HG03108 (cell line): ENCODE results near the gene ILKAP.

Experiments used
- ATAC-seq: cut with Tn5 transposase; IDR thresholded peaks from one replicate; pipeline ENCODE4 v1.9.1; 2021; ENCODE audit warnings: moderate library complexity; ENCODE audit not compliant: unreplicated experiment

Gene ILKAP

DNA sequence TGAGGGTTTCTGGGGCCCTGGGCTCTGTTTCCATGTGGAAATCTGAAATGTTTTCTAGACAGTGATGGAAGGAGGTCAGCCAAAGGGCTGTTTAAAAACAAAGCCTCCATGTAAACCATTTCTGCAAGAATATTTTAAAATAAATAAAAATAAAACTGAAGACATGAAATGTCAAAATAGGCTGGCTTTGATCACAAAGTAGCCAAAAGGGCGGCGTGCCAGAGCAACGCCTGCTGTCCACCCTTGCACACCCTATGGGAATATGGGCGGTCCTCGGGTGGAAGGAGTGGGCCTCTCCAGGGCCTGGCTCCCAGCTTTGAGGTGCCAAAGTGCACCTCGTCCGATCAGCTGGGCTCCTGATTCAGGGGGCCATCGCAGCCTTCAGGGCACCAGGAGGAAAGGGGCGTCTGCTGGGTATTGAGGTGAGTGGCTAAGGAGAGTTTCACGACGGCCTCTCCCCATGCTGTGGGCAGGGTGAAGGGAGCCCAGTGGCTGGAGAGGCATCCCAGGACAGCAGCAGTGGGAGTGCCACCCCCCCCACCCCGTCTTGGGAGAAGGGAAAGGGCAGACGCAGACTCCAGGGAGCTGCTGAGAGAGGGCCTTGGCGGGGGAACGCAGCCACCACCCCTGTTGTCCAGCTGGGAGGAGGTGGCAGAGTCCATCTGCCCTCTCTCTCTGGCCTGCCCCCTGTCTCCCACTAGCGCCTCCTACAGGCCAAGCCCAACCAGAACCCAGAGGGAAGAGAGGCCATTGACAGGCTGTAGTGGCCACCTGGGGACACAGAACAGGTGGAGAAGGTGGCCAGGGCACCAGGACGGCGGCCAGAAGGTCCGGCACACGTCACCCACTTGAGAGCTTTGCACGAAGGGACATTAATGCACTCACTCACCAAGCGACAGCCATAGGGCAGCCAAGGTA lies 50.5 kb downstream of the ILKAP start:
- no peak for ATAC-seq

DNA sequence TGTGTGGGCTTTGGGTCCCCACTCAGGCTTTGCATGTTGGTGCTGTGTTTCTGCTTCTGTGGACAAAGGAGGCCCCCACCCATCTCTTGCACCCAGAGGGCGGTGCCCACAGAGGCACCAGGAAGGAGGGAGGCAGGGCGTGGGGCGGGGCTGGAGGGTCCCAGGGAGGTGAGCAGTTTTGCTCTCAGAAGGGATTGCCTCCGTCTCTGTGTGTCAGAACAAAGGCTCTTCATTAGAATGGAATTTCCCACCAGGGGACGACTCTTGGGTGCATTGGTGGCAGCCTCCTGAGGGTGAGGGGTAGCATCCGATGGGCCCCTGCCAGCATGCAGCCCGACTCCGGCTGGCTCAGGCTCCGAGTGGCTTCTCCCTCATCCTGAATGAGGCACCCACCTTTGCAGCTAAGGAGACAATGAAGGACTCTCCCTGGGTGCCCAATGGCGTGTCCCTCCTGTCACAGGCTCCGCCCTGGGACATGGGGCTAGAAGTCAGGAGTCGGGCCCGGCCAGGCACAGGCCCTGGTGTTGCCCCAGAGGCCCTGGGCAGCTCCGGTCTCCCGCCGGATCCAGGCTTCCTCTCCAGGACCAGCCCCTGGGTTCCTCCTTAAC lies 51.8 kb downstream of the ILKAP start:
- no peak for ATAC-seq

DNA sequence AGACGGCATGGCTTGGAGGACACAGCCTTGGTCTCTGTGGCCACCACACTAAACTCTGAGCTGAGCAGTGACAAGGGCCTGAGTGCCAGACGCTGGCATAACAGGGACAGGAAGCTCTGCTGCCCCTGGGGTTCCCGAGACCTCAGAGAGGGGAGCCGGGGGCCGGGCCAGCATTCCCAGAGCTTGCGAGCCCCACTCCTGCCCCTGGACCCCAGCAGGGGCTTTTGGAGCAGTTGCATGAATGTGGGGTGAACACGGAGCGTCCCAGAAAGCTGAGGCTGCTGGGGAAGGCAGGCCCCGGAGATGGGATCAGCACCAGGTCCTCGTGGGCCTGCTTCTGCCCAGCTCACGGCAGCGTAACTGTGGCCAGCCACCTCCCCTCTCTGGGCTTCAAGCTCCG lies 52.3 kb downstream of the ILKAP start:
- no peak for ATAC-seq

DNA sequence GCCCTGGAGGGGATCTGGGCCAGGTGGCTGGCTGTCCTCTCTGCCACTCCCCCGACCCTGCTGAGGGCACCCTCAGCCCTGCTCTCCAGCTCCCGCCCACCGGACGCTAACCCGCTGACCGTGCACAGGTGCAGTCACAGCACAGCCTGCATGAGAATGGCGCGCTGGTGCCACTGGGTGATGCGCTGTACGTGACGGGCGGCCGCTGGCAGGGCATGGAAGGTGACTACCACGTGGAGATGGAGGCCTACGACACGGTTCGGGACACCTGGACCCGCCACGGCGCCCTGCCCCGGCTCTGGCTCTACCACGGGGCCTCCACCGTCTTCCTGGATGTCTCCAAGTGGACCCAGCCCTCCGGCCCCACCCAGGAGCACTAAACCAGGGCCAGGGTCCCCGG lies 52.8 kb downstream of the ILKAP start:
- no peak for ATAC-seq

DNA sequence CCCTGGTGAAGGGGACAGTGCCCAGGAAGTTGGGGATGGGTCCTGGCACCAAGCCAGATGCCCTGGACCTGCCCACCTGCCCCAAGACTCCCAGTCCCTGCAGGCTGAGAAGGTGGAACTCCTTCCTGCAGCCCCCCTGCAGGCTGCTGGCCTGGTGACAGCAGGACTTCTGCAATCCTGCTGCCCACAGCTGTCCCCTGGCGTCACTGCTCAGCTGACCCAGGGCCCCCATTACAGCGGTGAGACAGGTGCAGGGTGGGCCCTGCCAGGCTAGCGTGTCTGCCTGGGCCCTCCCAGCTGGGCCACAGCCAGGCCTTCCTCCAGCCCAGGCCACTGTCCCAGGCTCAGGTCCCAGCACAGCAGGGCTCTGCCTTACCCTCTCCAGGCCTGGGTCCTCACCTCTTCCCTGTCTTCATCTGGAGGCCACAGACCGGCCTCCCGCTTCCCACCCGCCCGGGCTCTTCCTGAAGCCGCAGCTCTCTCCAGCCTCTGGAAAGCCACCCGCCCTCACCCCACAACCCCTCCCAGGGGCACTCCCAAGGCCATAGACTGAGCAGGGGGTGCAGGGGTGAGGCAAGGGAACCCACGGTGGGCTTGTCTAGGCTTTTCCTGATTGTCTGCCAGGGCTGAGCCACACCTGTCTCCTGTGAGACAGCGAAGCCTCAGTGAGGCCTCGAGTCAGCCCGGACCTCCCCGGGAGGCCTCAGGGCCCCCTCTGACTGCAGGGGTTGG lies 53.5 kb downstream of the ILKAP start:
- ATAC-seq: no peak

DNA sequence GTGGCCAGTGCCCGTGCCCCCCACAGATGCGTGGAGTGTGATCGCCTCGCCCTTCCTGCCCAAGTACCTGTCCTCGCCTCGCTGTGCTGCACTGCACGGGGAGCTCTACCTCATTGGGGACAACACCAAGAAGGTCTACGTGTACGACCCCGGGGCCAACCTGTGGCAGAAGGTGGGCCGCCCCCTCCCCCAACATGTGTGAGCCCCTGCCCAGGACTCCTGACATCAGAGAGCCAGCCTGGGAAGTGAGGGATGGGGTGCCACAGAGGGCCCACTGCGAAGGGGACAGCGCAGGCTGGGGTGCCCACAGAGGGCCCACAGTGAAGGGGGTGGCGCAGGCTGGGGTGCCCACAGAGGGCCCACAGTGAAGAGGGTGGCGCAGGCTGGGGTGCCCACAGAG lies 54.5 kb downstream of the ILKAP start:
- ATAC-seq: no peak

DNA sequence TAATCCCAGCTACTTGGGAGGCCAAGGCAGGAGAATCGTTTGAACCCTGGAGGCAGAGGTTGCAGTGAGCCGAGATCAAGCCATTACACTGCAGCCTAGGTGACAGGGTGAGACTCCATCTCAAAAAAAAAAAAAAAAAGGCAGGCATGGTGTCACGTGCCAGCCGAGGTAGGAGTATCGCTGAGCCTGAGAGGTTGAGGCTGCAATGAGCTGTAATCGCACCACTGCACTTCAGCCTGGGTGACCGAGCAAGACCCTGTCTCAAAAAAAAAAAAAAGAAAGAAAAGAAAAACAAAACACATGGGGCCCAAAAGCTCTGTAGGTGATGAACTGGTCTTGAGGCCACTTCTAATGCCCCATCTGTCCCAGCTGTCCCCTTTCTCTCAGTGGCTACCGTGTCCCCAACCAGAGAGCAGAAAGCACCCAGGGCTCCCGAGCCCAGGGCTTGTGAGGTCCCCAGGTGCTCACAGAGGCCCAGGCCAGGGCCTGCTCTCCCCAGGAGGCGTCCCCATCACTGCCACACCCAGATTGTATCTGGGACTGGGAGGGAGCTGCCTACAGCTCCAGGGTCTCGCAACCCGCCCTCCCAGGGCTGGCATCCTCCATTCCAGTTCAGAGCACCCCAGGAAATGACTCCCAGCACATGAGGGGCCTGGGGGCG lies 56.5 kb downstream of the ILKAP start:
- no peak for ATAC-seq

DNA sequence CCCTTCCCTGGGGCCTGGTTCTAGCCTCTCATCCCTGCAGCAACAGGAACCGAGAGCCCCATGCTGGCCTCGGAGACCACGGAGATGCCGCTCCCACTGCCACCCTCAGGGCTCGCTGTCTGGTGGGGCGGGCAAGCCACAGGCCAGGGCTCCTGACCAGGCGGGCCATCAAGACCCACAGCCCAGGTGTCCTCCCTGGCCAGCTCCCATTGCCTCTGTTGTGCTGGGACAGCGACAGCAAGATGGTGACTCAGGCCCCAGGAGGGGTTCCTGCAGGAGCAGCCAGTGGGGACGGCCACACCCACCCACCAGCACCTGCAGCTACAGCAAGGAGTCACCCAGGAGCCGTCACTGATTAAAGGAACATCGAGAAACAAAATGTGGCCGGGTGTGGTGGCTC lies 57.6 kb downstream of the ILKAP start:
- no peak for ATAC-seq

DNA sequence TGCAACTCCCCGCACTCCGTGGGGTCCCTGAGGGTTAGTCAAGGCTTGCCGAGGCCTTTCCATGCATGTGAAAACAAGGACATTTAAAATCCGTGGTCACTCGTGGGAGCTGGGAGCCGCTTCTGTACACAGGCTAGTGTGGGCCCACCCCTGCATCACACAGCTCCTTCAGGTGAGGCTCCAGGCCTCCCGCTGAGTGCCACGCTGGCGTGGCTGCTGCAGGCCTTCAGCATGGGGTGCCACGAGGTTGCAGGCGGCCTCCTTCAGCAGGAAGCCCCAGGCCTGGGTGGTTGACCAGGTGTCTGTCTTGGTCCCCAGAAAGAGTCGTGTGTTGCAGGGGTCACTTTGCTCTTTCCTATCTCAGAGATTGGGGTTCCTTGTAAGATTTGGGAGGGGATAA lies 58.4 kb downstream of the ILKAP start:
- ATAC-seq: no peak

DNA sequence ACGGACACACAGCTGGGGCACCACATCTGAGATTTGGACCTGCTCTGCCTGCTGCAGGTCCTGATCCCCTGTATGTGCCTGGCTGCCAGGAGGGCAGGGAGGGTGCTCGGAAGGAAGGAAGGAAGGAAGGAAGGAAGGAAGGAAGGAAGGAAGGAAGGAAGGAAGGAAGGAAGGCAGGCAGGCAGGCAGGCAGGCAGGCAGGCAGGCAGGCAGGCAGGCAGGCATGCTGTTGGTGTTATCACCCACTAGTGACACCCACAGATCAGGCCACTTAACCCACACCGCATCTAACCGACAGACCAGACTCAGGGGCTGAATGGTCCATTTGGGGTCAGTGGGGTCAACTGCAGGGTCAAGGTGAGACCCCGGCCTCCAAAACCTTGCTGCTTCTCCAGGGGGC lies 59.2 kb downstream of the ILKAP start:
- no peak for ATAC-seq

DNA sequence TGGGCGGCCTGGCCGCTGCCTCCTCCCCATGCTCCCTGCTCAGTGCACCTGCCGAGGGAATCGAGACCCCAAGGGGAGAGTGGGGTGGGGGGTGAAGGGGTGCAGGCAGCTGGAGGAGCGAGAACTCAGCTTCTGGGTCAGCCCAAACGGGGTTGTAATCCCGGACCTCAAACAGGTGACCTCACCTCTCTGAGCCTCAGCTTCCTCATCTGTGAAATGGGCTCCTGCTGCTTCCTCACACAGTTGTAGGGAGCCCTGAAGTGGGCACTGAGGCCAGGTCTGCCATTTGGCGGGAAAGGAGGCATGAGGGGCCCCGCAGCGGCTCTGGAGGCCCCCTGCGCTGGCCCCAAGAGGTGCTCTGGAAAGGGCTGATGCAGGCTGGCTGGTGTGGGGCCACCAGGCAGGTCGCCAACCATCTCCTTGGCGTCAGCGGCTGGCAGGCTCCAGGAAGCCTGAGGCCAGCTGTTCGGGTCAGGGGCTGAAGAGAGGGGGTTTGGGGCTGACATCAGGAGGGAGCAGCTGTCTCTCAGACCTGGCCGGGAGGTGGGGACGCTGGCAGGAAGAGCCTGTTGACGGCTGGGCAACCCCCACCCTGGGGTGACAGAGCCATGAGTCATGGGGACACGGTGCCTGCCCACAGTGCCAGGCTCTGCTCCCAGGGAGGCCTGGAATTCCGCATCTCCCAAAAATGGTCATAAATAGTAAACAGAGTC lies 60.1 kb downstream of the ILKAP start:
- no peak for ATAC-seq

DNA sequence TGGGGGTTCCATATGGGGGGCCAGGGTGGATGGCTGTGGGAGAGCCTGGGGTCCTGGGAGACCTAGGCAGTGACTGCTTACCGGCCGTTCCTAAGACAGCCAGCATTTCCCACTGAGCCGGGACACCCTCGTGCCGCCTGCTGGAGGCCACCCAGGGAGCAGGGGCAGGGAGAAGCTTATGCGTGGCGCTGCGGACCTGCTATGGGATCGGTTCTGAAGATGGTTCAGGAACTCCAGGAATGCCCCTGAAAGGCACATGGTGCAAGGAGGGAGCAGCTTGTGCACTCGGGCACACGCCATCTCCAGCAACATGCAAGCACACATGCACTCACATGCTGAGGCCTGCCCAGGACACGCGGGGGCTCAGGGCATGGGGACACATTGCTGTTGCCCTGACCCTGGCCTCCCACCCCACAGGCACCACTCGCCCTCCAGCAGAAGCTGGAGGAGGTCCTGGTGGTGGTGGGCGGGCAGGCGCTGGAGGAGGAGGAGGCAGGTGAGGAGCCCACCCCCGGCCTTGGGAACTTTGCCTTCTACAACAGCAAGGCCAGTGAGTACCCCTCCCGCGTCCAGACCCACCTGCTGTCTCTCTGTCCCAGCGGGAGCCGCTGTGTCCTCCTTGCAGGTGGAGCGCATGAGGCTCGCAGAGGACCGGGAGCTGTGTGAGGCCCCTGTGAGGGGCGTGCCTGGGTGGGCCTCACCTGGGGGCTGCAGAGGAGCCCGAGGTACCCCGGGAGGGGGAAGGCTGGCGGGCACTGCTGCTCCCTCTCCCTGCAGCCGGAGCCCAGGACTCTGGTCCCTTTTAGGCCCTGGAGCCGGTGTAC lies 60.9 kb downstream of the ILKAP start:
- ATAC-seq: no peak

DNA sequence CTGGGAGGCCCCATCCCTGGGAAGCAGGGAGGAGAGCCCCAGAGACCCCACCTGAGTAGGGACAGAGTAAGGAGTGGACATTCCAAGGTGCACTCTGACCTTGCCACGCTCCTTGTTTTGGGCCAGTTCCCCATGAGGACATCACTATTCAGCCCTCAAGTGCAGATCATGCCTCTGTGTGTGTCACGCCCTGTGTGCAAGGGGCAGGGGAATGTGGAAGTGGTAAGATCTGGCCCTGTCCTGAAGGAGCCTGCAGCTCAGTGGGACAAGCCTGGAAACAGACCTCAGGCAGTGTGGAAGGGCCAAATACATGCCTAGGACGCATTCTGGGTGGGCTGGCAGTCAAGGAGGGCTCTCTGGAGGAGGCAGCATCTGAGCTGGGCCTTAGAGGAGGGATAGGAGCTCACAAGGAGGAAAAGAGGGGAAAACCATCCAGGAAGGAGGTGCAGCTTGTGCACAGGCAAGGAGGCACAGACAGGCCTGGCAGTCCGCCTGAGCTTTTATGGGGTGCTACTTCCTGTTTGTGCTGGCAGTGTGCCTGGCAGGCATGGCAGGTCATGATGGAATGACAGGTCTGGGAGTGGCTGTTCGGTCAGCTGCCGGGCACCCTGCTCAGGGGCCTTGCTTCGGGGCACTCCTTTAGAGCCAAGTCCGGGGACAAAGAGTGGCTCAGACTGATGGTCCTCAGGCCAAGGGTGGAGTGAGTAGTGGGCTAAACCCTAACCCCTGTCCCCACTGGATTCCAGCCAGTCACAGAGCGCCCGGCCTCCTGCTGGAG lies 61.8 kb downstream of the ILKAP start:
- no peak for ATAC-seq

DNA sequence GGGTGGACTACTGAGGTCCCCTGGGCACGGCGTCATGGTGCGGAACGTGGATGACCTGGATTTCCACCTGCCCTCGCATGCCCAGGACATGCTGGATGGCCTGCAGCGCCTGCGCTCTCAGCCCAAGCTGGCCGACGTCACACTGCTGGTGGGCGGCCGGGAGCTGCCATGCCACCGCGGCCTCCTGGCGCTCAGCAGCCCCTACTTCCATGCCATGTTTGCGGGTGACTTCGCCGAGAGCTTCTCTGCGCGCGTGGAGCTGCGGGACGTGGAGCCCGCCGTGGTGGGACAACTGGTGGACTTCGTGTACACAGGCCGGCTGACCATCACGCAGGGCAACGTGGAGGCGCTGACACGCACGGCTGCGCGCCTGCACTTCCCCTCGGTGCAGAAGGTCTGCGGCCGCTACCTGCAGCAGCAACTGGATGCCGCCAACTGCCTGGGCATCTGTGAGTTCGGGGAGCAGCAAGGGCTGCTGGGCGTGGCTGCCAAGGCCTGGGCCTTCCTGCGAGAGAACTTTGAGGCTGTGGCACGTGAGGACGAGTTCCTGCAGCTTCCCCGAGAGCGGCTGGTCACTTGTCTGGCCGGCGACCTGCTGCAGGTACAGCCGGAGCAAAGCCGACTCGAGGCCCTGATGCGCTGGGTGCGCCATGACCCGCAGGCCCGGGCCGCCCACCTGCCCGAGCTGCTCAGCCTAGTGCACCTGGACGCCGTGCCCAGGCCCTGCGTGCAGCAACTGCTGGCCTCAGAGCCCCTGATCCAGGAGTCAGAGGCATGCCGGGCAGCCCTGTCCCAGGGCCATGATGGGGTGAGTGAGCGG lies 62.6 kb downstream of the ILKAP start:
- ATAC-seq: no peak

DNA sequence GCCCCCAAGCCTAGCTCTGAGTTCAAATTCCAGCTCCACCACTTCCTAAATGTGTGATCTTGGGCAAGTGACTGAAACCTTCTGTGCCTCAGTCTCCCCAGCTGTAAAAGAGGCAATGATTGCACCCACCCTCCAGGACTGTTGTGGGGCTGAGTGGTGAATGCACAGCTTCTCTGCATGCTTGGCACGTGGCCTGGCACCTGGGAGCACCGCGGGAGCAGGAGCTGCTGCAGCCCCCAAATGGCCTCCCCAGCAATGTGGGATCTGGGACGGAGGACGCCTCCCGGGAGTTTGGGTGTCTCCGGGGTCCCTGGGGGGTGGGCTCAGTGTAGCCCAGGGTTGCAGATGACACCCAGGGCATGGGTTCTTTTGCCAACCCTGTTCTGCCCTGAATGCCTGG lies 63.5 kb downstream of the ILKAP start:
- ATAC-seq: no peak

DNA sequence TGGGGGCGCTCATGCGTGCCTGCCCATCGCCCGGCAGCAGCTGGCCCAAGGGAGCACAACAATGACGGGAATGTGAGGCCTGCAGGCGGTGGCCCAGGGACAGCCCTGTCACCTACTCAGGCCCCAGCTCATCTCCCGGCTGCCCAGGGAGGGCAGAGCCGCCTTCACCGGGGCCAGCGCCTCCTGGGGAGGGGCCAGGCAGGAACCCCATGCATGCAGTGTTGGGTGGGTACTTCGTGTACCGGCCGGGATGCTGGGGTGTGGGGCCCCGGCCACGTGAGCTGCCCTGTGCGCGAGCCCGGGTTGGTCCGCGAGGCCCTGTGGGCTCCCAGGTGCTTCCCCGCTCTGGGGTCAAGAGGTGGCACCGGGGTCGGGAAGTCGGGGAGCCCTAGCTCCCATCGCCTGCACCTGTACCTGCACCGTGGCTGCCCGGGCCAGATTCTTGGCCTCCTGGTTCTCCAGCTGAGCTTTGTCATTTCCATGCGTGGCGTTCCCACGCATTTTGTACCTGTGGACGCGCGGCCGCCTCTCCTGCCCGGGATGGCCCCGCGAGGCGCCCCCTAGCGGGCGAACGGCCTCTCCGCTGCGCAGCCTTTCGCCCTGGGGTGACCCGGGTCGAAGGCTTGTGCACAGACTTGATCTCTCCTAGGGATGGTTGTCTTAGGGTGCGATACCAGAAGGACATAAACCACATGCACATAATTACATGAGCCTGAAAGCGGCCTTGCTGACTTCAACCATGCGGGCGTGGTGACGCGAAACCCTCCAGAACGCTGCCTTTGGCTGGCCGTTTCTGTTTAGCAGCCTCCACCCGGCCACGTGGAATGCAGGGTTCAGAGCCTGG lies 64.1 kb downstream of the ILKAP start:
- ATAC-seq: no peak
